Pancreas (tissue), 10 donors: Measurements from ENCODE around the gene PROCA1. TPM values are rescaled to one million over a fixed set of nuclear protein-coding genes. Genes with fewer than 3 reads are reported as not detected.

ENCODE experiments used
- ATAC-seq, 4 donors: fragments of 200-7000 bp; cut with Tn5 transposase; one replicate each; pipeline versions ENCODE4 v1.8.0 to v1.9.1; 2020; ENCODE audit warnings: mild to moderate bottlenecking in 4 of 4, moderate library complexity in 4 of 4
- DNase-seq, 6 donors: peaks; one replicate each; pipeline ENCODE4 v3.0.0-alpha.2; 2020
- FAIRE-seq: peaks from 2 replicates; lab custom pipeline; 2012; peaks lifted over from hg19 to GRCh38; lab: Jason Lieb, UNC
- H3K27ac ChIP-seq, 4 donors: fragments of 200-600 bp; sonication (generic); 1 replicate in 3 of 4; 2 replicates in 1 of 4; pipeline versions ENCODE4 v1.5.0 to v1.8.0; 2020
- H3K27me3 ChIP-seq, 4 donors: fragments of 200-600 bp; one replicate each; pipeline ENCODE4 v1.8.0; 2021
- H3K36me3 ChIP-seq, 3 donors: fragments of 200-600 bp; sonication (generic) in 1 of 3; one replicate each; pipeline versions ENCODE4 v1.5.0 to v1.8.0; 2020 to 2021
- H3K4me1 ChIP-seq, 3 donors: fragments of 200-600 bp; one replicate each; pipeline ENCODE4 v1.8.0; 2021
- H3K4me3 ChIP-seq, 4 donors: fragments of 200-600 bp; sonication (generic) in 2 of 4; one replicate each; pipeline versions ENCODE4 v1.5.0 to v1.8.0; 2020 to 2021
- H3K9me3 ChIP-seq, 4 donors: fragments of 200-600 bp; one replicate each; pipeline ENCODE4 v1.8.0; 2021
- CTCF ChIP-seq, 4 donors: fragments of 200-600 bp; sonication (generic) in 3 of 4; IDR thresholded peaks; one replicate each; pipeline versions ENCODE4 v1.5.0 to v1.8.0; 2021; ENCODE audit warnings: antibody characterized with exemption in 4 of 4
- WGBS, 2 donors: extraction: QIAGEN DNeasy Blood & Tissue Kit; methylation state at CpG; one replicate each; pipeline ENCODE4 v1.1.7; 2013; 5-methylcytosine and 5-hydroxymethylcytosine counted together
- intact Hi-C, 3 donors: fragments of 100-400 bp; cut with DNase I; formaldehyde crosslinking; loops; one replicate each; pipeline versions ENCODE4 v1.11.1 to v1.14.2; 2022
- polyA plus RNA-seq, 2 donors: library from polyadenylated mRNA; stranded (reverse); fragments of 200-250 nt; gene quantifications; one replicate each; pipeline ENCODE4 v1.2.3, GENCODE V29; 2013
- total RNA-seq, 6 donors: library from RNA; stranded (reverse); fragmentation: NEBNext Ultra II Directional in 4 of 6; extraction: Animal tissue kit (Norgen Biotek cat#: 25700) in 4 of 6; gene quantifications; one replicate each; pipeline versions ENCODE4 v1.2.1 to v1.2.4, GENCODE V29; 2021 to 2023
- donor health status: healthy with polysubstance abuse.
- donor health status: DM: no; HTN: no; CAD: no; lungs with moderate emphysema.
- donor health status: DM: no; HTN: no; CAD: no.
- donor health status: control.
- donor health status: control.
- donor health status: Bipolar disorder and iron deficiency.
- donor health status: DM: yes; HTN: yes; CAD: no.
- donor health status: DM: no; HTN: no; CAD: no.
- donor health status: DM: no; HTN: no; CAD: no.
- donor health status: DM: yes; HTN: yes; CAD: no.

Gene PROCA1
- total and polyA plus RNA-seq, 8 donors: 0.19 to 3.1 (median 0.43) TPM

GRCh38 chr17:28743243-28744103, 31.8 kb upstream of the PROCA1 start, which contains the start of gene TRAF4:
TSS of gene TRAF4 (plus strand) at chr17:28744011. CDS start at chr17:28744113, 102 bp downstream.
- intact Hi-C loops: no loop called here

GRCh38 chr17:28741358-28742349, 30.0 kb upstream of the PROCA1 start:
- intact Hi-C loops: no loop called here
- DNase-seq (peak in 3 of 6 donors; percentile 19 to 42 (median 34)), FAIRE-seq (no peak), ATAC-seq (no peak)
- Histone ChIP-seq H3K36me3 (no peaks in the 10 kb centered on the region), H3K27me3 (no peaks in the 10 kb centered on the region), H3K27ac (no peak overlapping the region), H3K9me3 (no peaks in the 10 kb centered on the region), H3K4me3 (no peak overlapping the region), H3K4me1 (peaks cover 8 to 14% (median 9%) of the 10 kb centered on the region in 3 donors)
- no peak for TF ChIP-seq CTCF (IDR thresholded peaks at IDR 0.05)
- 80 to 87% methylated on average over 19 of the region's 19 CpGs for WGBS, 2 donors

More at GRCh38 chr17:28743243-28744103, 31.8 kb upstream of the PROCA1 start, which contains the start of gene TRAF4:
- no peak for FAIRE-seq
- Histone ChIP-seq H3K27me3 (no peaks in the 10 kb centered on the region), H3K36me3 (peaks cover 0 to 9% (median 0%) of the 10 kb centered on the region in 3 donors), H3K9me3 (no peaks in the 10 kb centered on the region), H3K4me1 (peaks cover 25 to 31% (median 27%) of the 10 kb centered on the region in 3 donors), H3K27ac (peak within 1 kb of the TSS; percentile 94 to 98 (median 96)), H3K4me3 (peak within 1 kb of the TSS; percentile 63 to 91 (median 78))
- peak; percentile 60 to 75 (median 72) for ATAC-seq
- no peak for TF ChIP-seq CTCF (IDR thresholded peaks at IDR 0.05)
- 1% methylated on average over 52 to 70 of the region's 70 CpGs for WGBS, 2 donors
- DNase-seq: peak; percentile 75 to 91 (median 82)

- no peak for ATAC-seq
- no peak overlapping the region for H3K27ac ChIP-seq
- no peak overlapping the region for H3K4me3 ChIP-seq
- no peaks in the 10 kb centered on the region for H3K27me3 ChIP-seq
- WGBS, 2 donors: 81 to 85% methylated on average over 10 of the region's 10 CpGs
- no peak for FAIRE-seq
- H3K36me3 ChIP-seq: no peaks in the 10 kb centered on the region
- H3K4me1 ChIP-seq: peaks cover 0 to 4% (median under 1%) of the 10 kb centered on the region in 3 donors
- intact Hi-C loops: no loop called here
- no peak for TF ChIP-seq CTCF (IDR thresholded peaks at IDR 0.05)
- no peaks in the 10 kb centered on the region for H3K9me3 ChIP-seq
- DNase-seq: peak in 3 of 6 donors; percentile 24 to 39 (median 38)
Measured at GRCh38 chr17:28740406-28741357, 29.0 kb upstream of the PROCA1 start.
